HG02852 (cell line): Measurements from ENCODE around the gene GHRH.

Source experiments
- ATAC-seq: cut with Tn5 transposase; IDR thresholded peaks from one replicate; pipeline ENCODE4 v1.9.1; 2021; ENCODE audit warnings: mild to moderate bottlenecking, moderate library complexity; ENCODE audit not compliant: unreplicated experiment

Gene GHRH

DNA sequence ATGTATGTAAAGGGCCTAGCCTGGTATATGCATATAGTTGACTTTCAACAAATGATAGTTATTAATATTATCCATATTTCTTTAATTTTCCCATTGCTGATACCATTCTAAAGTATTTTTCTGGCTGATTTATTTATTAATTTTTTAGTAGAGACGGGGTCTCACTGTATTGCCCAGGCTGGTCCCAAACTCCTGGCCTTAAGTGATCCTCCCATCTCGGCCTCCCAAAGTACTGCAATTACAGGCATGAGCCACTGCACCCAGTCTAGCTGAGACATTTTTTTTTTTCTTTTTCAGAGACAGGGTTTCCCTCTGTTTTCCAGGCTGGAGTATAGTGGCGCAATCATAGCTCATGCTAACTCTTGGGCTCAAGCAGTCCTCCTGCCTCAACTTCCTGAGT lies 52.4 kb downstream of the GHRH start:
- ATAC-seq: no peak

DNA sequence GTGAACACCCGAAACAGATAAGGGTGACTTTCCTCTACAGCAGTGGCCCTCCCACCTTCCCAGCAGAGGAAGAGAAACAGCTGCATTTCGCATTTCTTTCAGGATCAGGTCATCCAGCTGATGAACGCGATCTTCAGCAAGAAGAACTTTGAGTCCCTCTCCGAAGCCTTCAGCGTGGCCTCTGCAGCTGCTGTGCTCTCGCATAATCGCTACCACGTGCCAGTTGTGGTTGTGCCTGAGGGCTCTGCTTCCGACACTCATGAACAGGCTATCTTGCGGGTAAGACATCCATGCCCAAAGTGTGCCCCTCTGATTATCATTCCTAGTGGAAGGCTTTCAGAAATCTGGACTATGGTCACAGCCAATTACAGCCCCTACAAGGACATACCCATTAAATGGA lies 54.4 kb downstream of the GHRH start:
- no peak for ATAC-seq

DNA sequence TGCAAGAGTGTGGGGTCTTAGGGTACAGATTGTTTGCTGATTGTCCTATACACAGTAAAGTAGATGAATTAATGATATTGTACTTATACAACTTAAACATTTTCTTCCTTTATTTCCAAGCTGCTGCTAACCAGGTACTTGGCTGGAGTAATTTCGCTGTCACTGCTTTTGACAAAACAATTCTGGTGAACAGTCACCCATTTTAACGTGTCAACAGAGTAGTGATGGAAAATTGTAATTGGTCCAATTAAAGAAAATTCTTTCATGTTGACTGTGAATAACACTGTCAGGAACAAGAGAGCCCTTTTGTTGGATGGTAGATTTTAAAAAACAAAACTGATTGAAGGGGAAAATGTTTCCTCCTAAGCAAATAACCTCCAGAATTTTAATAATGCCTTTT lies 55.8 kb downstream of the GHRH start:
- no peak for ATAC-seq

DNA sequence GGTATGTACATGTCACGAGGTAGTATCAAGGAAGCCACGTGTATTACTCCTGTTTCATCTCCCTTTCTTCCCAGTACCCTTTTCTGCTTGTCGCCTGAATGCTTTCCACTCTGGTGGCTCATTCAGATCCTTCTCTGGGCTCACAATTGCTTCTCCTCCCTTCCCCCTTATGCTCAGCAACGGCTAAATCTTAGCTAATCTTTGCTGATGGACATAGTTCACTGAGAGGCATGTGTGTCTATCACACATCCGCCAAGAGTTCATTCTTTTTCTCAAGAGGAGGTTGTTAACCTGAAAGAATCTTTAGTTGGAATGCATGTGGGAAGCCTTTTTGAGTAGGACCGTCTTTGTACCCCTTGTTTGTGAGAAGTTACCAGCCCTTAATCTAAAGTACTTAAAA lies 56.5 kb downstream of the GHRH start:
- no peak for ATAC-seq

DNA sequence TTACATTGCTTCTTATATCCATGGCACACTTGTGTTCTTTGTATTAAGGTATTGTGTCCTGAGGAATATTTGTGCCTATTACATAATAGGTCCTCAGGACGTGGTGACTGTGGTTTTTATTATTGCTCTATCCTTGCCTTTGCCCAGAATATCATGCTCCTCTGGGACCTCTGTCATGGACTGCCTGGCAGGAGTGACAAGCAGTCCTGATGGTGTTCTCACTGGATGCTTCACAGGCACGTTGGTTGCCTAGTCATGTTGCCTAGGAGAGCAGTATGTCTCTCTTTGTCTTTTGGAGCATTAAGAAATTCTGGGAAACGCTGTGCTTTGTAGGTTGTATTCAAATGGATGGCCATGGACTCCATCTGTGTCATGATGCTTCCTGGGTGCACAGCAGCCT lies 57.6 kb downstream of the GHRH start:
- no peak for ATAC-seq

DNA sequence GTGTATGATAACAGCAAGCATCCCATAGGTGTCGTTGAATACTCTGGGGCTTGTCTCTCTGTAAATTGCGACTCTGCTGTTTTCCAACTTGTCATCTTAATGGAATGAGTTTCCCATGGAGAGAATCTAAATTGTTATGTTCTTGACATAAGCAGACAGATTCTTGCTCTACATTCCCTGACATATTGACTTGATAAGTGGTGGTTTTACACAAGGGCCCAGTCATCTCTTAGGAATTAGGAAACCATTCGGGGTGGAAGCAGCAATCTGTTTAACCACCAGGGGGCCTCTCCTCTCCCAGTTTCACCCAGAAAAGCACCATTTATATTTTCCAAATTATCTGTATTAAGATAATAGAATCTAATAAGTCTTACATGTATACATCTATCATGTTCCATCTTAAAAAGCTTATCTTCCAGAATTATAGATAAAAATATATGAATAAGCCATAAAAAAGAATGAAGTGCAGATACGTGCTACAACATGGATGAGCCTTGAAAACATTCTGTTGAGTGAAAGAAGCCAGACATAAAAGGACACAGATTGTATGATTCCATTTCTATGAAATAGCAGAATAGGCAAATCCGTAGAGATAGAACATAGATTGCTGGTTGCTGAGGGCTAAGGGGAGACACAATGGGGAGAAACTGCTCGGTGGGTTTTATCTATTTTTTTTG lies 59.2 kb downstream of the GHRH start:
- ATAC-seq: no peak

DNA sequence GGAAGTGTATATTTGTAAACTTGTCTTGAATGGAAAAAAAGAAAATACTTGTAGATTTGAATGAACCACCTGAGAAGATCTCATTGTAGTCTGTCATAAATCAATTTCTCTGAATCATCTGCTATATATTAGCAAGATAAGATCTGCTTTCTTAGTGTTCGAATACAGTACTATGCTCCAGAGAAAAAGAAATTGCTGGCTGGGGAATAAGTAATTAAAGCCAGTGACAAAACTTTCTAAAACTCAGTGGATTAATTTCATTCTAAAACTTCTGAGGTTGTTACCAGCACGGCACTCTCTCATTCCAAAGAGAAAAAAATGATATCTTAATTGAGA lies 59.8 kb downstream of the GHRH start:
- no peak for ATAC-seq
